ENCODE data around the gene NTN3.
A peak's percentile ranks its signal among the peaks of the same experiment; 100 is the strongest.
"Not testable (repeated sequence)": the region's sequence is repeated elsewhere in the genome, so short reads cannot be mapped to it uniquely, and the experiment has no call there.

Gene NTN3

DNA sequence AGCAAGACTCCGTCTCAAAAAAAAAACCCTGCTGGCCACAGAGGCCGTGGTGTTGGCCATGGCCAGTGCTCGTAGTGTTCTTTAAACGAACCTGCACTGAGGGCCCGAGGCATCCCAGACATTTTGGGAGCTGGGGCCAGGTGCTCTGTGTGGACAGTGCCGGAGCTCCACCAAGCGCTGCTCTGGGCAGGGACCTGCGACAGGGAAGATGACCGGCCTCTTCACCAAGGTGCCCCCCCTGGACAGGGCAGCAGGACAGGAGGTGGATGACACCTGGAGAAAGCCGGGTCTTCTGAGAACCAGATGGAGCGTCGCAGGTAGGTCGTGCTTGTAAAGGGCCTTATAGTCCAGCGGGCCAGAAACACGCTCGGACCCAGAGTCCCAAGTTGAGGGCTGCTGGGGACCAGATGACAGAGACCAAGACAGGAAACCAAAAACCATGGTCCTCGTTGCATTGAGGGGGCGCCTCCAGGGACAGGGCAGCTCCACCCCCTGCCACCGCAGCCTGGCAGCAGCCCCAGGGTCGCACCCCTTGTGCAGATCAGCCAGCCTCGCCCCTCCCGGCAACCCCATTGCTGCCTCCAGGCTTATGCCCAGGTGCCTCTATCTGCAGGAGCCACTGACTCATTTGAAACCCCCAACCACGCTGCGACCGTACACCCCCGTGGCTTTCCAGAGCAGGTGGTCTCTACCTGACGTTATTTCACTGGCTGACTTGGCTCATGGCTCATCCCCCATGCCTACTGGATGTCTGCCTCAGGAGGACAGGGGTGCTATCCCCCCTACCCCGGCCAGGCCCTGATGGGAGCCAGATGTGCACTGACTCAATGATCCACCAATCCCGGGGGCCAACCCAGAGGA is 4.2 kb upstream of the NTN3 start:
- DNase-seq = no peak

DNA sequence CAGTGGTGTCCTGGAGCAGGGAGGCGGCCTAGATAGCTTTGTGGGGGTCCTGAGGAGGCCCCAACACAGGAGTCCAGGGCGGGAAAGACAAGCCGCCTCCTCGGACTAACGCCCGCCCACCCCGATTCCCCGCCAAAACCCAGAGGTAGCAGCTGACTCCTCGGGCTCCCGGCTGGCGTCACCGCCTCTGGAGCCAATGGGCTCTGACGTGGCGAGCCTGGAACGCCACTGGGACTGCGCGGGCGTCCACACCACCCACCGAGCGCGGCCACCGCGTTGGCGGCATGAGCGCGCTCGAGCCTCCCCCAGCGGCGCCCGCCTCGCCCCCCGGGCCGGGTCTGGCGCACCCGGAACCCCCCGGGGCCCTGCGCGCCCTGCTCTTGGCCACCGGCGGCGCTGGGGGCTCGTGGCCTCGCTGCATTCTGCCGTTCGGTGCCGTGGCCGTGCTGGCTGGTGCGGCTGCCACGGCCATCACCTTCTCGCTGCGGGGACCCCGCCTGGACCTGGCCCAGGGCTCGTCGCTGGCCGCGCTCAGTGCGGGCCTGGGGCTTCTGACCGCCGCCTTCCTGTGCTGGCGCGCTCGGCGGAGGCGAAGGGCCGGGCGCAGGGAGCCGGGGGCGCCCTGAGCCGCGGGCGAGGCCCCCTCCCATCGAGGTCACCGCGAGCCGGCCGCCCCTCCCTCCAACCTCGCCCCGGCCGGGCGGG is 3.4 kb upstream of the NTN3 start:
- peak; percentile 52 to 83 for DNase-seq

DNA sequence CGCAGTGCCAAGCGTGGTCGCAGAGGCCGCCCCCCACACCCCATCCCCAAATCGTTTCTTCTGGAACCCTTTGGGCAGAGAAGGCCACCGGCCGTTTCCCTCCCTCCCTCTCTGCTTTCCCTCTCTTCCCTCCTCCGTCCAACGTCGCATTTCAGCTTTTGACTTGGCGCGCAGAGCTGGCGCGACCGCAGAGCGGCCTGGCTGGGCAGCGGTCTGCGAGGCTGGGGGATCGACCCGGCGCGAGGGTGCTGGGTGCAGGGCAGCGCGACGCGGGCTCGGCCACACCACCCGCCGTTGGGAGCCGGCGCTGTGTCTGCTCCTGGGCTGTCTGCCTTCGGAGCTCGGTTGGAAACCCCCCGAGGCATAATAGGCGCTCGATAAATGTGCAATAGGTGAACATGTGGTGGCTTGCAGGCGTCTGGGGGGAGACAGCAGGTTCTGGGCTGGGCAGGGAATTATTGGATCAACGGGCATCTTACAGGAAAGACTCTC is 2.8 kb upstream of the NTN3 start:
- DNase-seq = peak; percentile 89 to 93

DNA sequence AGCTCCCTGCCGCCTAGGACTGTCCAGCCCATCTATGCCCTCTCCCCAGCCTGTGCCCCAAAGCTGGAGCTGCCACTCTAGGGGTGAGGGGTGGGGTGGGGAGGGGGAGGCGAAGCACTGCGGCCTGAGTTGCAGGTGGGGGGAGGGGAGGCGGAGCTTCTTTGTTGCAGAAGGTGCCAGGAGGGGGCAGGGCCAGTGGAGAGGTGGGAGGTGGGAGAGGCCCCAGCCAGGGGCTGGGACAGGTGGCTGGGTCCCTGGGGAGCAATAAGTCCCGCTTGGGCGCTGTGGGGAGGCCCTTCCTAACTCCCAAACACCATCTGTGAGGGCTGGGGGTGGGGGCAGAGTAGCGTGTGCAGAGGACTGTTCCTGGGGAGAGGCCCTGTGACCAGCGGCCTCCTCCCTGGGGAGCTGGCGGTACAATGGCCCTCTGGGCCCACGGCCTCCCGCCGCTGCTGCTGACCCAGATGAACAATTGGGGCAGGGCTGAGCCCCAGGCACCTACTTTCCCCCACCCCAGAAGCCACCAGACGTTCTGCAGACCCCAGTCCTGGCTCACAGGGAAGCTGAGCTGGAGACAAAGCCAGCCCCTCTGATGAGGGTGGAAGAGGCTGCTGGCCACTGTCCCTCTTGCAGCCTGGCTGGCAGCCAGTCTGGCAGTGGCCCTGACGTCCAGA is 2.2 kb upstream of the NTN3 start:
- peak; percentile 94 to 98 for DNase-seq

DNA sequence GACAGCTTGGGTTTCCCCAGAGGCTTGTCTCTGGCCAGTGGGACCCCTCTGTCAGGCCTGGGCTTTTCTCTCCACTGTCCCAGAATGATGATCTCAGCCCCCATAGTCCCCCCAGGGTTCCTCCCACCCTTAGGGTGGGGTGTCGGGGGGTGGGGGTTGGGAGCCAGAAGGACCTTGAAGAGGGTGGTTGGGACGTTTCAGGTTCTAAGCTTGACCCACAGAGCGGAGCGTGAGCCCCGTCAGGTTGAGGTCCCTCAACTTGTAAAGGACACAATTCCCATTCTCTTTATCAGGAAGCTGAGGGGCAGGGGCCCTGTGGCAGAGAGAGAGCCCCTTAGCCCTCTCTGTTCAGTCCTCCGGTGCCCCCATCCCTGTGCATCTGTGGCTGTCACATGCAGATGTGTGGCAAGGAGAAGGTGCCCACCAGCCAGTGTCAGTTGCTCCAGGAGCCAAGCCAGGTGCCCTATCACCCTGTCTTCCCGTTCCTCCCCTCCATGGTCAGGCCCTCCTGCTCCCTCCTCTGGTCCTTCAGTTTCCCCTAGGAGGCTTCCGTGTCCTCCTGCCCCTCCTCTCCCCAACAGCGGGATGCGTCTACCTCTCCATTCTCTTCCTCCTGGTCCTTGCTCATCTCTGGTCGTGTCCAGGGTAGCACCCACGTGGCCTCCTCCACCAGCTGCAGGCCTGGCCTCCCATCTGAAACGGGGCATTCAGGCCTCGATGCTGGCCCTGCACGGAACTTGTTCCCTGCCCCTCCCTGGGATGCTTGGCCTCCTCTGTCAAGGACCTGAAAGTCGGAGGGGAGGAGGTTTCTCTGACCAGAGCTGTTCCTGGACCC is 1.5 kb upstream of the NTN3 start:
- peak in 1 of 2 experiments; percentile 45 for DNase-seq

DNA sequence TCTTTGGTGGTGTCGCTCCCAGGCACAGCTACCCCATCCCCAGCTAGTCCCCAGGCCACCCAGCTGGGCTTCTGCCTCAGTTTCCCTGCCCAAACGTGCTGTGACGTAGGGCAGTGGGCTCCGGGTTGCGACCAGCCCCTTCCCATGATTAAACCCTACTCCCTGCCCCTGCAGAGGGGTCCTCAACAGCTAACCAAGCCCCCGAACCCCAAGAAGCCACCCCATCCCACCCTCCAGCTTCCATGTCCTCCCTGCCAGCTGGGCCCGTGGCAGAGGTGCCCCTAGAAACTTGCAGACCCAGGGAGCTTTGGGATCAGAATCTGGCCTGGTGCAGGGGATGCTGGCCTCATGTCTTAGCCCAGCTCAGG is 879 bp upstream of the NTN3 start:
- DNase-seq = no peak

DNA sequence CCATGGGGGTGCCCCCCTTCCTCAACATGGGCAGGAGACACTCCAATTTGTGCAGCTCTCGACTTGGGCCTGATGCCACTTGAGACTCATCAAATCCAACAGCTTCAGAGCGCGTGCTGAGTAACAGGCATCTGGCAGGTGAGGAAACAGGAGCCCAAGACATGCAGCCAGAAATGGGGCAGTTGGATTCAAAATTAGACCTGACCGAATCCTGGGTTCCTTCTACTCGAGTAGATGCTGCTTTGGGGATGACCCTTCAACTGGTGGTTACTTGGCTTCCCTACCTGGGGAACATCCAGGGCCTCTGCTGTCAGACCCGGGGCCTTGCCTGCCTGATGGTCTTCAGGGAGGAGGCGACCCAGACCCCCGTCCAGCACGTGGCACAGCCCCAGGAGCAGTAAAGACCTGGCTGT is 488 bp upstream of the NTN3 start:
- DNase-seq = no peak

DNA sequence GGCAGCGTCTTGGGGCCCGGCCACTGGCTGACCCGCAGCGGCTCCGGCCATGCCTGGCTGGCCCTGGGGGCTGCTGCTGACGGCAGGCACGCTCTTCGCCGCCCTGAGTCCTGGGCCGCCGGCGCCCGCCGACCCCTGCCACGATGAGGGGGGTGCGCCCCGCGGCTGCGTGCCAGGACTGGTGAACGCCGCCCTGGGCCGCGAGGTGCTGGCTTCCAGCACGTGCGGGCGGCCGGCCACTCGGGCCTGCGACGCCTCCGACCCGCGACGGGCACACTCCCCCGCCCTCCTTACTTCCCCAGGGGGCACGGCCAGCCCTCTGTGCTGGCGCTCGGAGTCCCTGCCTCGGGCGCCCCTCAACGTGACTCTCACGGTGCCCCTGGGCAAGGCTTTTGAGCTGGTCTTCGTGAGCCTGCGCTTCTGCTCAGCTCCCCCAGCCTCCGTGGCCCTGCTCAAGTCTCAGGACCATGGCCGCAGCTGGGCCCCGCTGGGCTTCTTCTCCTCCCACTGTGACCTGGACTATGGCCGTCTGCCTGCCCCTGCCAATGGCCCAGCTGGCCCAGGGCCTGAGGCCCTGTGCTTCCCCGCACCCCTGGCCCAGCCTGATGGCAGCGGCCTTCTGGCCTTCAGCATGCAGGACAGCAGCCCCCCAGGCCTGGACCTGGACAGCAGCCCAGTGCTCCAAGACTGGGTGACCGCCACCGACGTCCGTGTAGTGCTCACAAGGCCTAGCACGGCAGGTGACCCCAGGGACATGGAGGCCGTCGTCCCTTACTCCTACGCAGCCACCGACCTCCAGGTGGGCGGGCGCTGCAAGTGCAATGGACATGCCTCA is 773 bp downstream of the NTN3 start:
- no peak for DNase-seq

DNA sequence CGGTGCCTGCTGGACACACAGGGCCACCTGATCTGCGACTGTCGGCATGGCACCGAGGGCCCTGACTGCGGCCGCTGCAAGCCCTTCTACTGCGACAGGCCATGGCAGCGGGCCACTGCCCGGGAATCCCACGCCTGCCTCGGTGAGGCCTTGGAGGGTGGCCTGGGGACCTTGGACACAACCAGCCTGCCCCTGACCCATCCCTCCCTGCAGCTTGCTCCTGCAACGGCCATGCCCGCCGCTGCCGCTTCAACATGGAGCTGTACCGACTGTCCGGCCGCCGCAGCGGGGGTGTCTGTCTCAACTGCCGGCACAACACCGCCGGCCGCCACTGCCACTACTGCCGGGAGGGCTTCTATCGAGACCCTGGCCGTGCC is 1.4 kb downstream of the NTN3 start:
- DNase-seq = no peak

DNA sequence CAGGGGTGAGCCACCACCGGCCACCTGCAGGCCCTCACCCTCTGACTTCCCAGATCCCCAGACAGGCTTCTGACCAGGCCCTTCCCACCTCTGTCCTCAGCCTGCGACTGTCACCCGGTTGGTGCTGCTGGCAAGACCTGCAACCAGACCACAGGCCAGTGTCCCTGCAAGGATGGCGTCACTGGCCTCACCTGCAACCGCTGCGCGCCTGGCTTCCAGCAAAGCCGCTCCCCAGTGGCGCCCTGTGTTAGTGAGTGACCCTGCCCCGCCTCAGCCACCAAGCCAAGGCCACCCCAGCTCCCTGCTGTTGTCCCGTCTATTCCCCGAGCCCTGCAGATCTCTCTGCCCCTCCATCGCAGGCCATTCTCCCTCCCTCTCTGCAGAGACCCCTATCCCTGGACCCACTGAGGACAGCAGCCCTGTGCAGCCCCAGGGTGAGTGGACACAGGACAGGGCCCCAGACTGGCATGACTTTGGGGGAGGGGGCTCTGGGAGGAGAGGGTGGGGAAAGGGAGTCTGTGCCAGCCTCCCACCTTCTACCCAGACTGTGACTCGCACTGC is 1.9 kb downstream of the NTN3 start:
- DNase-seq = no peak

DNA sequence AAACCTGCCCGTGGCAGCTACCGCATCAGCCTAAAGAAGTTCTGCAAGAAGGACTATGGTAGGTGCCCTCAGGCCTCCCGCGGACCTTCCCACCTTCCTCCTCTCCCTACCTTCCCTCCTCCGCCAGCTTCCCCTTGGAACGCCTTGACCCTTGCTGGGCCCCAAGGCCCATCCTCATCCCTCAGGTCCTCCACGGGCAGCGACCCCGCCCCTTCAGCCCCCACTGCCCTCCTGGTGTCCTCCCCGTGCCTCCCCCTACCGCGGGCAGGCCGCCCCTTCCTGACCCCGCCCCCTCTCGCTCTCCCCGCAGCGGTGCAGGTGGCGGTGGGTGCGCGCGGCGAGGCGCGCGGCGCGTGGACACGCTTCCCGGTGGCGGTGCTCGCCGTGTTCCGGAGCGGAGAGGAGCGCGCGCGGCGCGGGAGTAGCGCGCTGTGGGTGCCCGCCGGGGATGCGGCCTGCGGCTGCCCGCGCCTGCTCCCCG is 2.4 kb downstream of the NTN3 start:
- DNase-seq = peak in 1 of 2 experiments; percentile 78

DNA sequence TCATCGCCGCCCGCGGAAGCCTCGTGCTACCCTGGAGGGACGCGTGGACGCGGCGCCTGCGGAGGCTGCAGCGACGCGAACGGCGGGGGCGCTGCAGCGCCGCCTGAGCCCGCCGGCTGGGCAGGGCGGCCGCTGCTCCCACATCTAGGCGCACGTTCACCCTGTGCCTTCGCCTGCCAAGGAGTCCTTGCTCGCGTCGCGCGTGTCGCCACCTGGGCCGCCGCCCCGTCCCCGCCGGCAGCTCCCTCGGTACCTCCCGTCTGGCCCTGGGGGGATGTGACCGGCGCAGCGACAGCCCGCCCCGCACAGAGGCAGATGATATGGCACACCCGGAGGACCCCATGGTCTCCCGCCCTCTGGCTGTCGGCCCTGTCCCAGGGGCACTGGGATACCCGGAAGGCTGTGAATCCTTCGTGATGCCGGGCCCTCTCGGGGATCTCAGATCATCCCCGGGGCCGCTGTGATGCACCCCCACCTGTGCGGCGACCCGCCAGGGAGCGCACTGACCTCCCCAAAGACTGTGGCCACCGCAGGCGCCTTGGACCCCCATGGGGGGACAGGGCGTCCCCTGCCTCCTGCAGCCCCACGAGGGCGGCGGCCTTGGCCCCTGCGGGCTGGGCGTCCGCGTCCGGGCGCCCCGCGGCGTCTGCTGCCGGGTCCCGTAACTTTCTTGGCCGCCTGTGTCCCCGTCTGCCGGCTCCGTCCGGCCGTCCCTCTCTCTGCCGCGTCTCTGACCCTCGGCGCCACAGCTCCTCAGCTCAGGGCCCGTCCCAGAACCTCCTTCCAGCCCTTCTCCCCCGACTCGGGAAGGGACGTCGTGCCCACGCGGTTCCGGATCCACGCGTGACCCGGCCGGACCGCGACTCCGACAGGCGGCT is 3.1 kb downstream of the NTN3 start:
- peak in 1 of 2 experiments; percentile 63 for DNase-seq

DNA sequence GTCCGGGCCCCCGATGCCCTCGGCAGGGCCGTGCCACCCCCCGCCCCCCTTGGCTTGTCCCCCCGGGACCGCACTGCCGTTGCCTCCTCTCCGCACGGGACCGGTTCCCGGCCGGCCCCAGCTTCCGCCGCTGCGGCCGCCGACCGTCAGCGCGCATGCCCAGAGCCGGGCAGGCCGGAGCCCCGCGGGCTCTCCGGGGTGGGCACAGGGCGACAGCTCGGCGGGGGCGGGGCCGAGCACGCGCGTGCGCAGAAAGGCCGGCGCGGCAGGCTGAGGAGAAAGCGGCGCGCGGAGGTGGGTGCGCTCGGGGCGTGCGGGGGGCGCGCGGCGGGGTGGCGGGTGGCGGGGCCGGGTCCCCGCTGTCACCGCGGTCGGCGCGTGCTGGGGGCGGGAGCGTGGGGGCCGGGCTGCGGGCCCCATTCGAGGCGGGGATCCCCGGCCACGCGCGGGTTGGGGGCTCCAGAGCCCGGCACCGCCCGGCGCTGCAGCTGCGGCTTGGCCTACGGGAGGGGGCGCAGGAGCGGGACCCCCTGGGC is 3.8 kb downstream of the NTN3 start, which contains the start of gene TBC1D24:
Gene TBC1D24, plus strand, starts transcription at position 251 of the 536 bp plus-strand sequence. CDS start 21,022 bp downstream, outside the sequence.
- peak in 1 of 2 experiments; percentile 82 for DNase-seq

DNA sequence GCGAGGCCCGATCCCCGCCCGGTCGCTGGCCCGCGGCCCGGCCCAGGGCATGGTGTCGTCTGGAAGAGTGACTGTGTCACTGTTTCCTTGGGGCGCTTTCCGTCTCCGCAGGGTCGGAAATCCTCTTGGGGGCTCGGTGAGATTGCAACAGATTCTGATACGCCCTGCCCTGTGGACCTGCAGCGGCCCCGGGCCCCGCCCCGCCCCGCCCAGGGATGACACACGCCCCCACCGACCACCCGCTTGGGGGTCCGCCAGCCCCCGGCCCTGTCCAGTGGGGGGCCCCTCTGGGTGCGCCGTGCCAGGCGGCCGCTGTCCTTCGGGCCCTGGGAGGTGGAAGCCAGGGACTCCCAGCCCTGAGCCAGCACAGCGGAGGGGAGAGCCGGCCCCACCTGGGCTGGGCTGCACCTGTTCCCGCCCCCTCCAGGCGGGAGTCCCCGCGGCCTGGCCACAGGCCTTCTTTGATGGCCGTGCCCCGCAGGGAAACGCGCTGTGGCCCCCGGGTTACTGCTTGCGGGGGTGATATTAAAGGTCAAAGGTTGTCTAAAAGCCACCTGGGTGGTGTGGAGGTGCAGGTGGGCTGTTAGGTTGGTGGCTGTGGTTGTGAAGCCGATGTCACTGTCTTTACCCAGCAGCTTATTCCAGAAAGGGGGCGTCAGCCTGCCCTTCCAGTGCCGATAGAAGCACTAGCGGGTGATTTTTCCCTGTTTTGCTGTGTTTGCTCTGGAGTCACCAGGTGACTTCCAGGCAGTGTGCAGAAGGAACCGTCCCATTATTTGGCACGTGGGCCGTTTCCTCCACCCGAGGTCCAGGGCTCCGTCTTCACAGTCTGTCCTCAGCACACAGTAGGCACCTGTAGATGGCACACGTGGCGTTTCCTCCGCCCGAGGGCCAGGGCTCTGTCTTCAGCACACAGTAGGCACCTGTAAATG is 4.6 kb downstream of the NTN3 start:
- DNase-seq = peak in 1 of 2 experiments; percentile 45

DNA sequence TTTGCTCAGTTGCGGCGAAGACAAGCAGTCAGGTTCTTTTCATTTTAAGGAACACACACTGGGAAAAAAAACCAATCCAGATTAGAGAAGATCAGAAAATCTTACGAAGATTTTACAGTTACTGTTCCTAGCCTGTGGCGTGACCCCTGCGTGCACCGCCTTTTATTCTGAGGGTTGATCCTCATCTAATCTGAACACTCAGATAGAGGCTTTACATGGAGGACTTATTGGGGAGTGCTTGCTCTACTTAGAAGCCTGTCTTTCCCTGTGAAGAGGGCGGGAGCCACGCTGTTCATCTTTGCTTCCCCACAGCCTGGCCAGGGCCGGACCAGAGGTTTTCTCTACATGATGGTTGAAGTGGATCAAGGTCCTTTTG is 5.2 kb downstream of the NTN3 start:
- DNase-seq = no peak

DNA sequence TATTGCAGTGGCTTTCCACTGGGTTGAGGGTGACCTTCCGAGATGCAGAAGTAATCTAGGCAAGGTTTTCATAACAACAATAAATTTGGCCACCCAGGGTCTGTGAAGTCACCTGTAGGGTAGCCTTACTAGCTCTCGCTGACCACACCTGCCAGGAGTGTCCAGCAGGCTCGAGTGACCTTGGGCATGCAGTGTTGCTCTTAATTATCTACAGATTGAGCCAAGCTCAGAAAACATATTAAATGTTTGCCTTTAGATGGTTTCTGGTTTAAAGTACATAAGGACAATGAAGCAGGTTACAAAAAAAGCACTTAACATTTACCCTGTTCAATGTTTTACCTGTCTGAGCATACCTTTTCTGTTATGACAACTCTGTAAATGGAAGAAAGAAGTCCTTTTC is 5.6 kb downstream of the NTN3 start:
- no peak for DNase-seq

DNA sequence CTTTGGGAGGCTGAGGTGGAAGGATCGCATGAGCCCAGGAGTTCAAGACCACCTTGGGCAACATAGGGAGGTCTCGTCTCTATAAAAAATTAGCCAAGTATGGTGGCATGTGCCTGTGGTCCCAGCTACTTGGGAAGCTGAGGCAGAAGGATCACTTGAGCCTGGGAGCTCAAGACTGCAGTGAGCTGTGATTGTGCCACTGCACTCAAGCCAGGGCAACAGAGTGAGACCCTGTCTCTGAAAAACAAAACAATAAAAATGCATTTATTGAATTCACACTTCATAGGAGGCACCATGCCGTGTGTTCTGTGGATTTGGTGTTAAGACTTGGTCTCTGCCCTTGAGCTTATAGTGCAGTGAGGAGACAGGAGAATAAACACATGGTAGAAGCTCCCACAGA is 6.2 kb downstream of the NTN3 start:
- DNase-seq = no peak

DNA sequence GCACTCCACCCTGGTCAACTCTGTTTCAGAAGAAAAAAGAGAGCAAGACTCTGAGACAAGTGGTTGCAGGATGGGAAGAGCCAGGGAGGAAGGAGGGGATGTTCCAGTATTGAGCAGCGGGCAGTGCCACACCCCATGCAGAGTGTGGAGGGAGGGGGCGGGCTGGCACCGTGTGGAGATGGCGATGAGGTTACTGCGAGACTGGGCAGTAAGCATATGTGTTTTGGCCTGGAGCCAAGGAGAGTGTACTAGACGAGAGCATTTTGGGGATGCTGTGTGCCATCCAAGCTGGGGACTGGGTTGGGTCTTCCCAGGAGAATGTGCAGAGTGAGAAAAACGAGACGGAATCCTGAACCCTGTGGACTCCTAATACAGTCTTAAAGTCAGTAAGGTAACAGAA is 7.2 kb downstream of the NTN3 start:
- DNase-seq = no peak

DNA sequence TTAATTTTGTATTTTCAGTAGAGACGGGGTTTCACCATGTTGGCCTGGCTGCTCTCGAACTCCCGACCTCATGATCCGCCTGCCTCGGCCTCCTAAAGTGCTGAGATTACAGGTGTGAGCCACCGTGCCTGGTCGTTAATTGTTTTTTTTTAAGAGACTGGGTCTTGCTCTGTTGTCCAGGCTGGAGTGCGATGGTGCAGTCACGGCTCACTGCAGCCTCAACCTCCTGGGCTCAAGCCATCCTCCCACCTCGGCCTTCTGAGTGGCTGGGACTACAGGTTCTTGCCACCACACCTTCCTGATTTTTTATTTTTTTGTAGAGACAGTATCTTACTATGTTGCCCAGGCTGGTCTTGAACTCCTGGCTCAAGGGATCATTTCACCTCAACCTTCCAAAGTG is 8.9 kb downstream of the NTN3 start:
- DNase-seq = not testable (repeated sequence)
